PC-9 (cell line): ENCODE data around the gene CROCC2. TPM values are rescaled to one million over a fixed set of nuclear protein-coding genes. Genes with fewer than 3 reads are reported as not detected.

Experiments
- BruUV-seq: library from RNA; stranded (reverse); fragments of 400-500 nt; replicated peaks from 2 replicates; lab custom pipeline; 2021; lab: Mats Ljungman, UMichigan
- CTCF ChIA-PET: fragments of 300-600 bp; sonication (Branson Sonifier 250); formaldehyde crosslinking; loops from one replicate; lab custom pipeline; 2022; ENCODE audit warnings: antibody characterized with exemption; lab: Charles Lee
- POLR2A ChIA-PET: fragments of 300-600 bp; sonication (Branson Sonifier 250); formaldehyde crosslinking; loops from one replicate; lab custom pipeline; 2022; ENCODE audit warnings: antibody characterized with exemption; ENCODE audit not compliant: unreplicated experiment; lab: Charles Lee
- DNase-seq, 2 experiments: peaks; one replicate each; pipeline versions ENCODE4 v3.0.0 to v3.0.0-alpha.2; 2015 to 2022; ENCODE audit warnings: mixed read lengths in 1 of 2
- H2AFZ ChIP-seq: fragments of 200-600 bp; sonication (generic); 2 replicates; pipeline ENCODE4 v1.8.1; 2017; ENCODE audit warnings: antibody characterized with exemption
- H3F3A ChIP-seq: fragments of 200-600 bp; sonication (generic); 2 replicates; pipeline ENCODE4 v1.8.1; 2017; ENCODE audit warnings: antibody characterized with exemption, mild to moderate bottlenecking, low read depth; ENCODE audit not compliant: insufficient read depth
- H3K27ac ChIP-seq: fragments of 200-600 bp; sonication (generic); 2 replicates; pipeline ENCODE4 v1.6.1; 2016; ENCODE audit warnings: mixed run types
- H3K27me3 ChIP-seq: fragments of 200-600 bp; sonication (generic); 2 replicates; pipeline ENCODE4 v1.6.1; 2016; ENCODE audit warnings: low read depth, mixed run types; ENCODE audit not compliant: insufficient read depth
- H3K36me3 ChIP-seq: fragments of 200-600 bp; sonication (generic); 2 replicates; pipeline ENCODE4 v1.6.1; 2016; ENCODE audit warnings: low read depth, mixed run types
- H3K4me1 ChIP-seq: fragments of 200-600 bp; sonication (generic); replicated peaks from 2 replicates; pipeline ENCODE4 v1.6.1; 2016; ENCODE audit warnings: mixed run types; ENCODE audit not compliant: insufficient read depth
- H3K4me2 ChIP-seq: fragments of 200-600 bp; sonication (generic); 2 replicates; pipeline ENCODE4 v1.6.1; 2017; ENCODE audit warnings: mixed run types
- H3K4me3 ChIP-seq: fragments of 200-600 bp; sonication (generic); 2 replicates; pipeline ENCODE4 v1.6.1; 2016; ENCODE audit warnings: mixed run types
- H3K79me2 ChIP-seq: fragments of 200-600 bp; sonication (generic); 2 replicates; pipeline ENCODE4 v1.6.1; 2017; ENCODE audit warnings: low read depth, mixed run types
- H3K9me2 ChIP-seq: fragments of 200-600 bp; sonication (generic); 2 replicates; pipeline ENCODE4 v1.8.1; 2017; ENCODE audit warnings: mild to moderate bottlenecking; ENCODE audit not compliant: insufficient read depth
- H3K9me3 ChIP-seq: fragments of 200-600 bp; sonication (generic); 2 replicates; pipeline ENCODE4 v1.8.1; 2016; ENCODE audit warnings: low read depth; ENCODE audit not compliant: insufficient read depth
- H4K20me1 ChIP-seq: fragments of 200-600 bp; sonication (generic); 2 replicates; pipeline ENCODE4 v1.8.1; 2017; ENCODE audit not compliant: insufficient read depth
- CTCF ChIP-seq: fragments of 200-600 bp; sonication (generic); conservative IDR thresholded peaks from 2 replicates; pipeline ENCODE4 v1.6.1; 2017; ENCODE audit warnings: mixed run types, antibody characterized with exemption, mild to moderate bottlenecking, moderate library complexity
- EZH2 ChIP-seq: fragments of 200-600 bp; sonication (generic); IDR thresholded peaks from 2 replicates; pipeline ENCODE4 v1.8.0; 2017; ENCODE audit warnings: antibody characterized with exemption, low read depth
- intact Hi-C: fragments of 100-400 bp; cut with micrococcal nuclease; formaldehyde crosslinking; loops from one replicate; pipeline ENCODE4 v1.10.0; 2022; ENCODE audit not compliant: unreplicated experiment
- total RNA-seq: library from RNA; stranded (reverse); gene quantifications from 2 replicates; pipeline ENCODE4 v1.2.3, GENCODE V29; 2021

The CROCC2 gene
- total RNA-seq, 1 experiment from 2014 or later = not detected

GRCh38 chr2:240864475-240864874 is 41.7 kb upstream of the CROCC2 start:
- POLR2A ChIA-PET = no interaction called here

GRCh38 chr2:240865391-240865790 is 40.7 kb upstream of the CROCC2 start:
- no peaks in the 10 kb centered on the region for H3K27me3 ChIP-seq
- H3K9me2 ChIP-seq = no peaks in the 10 kb centered on the region
- H3K79me2 ChIP-seq = no peaks in the 10 kb centered on the region
- peaks cover 8% of the 10 kb centered on the region for H3F3A ChIP-seq
- no peak overlapping the region for H3K27ac ChIP-seq
- no peaks in the 10 kb centered on the region for H4K20me1 ChIP-seq
- H3K4me2 ChIP-seq = no peak overlapping the region
- no peaks in the 10 kb centered on the region for H3K36me3 ChIP-seq
- peaks cover 14% of the 10 kb centered on the region for H3K4me1 ChIP-seq
- H3K9me3 ChIP-seq = no peaks in the 10 kb centered on the region
- no TSS peak for BruUV-seq
- H3K4me3 ChIP-seq = no peak overlapping the region
- no peak for DNase-seq
- ChIA-PET CTCF (no interaction called here), POLR2A (interaction anchor here (0.7 kb wide), 1 partner anchor 26 kb away, joined by 4 read pairs; no protein-coding TSS in a partner anchor)
- intact Hi-C loops = no loop called here
- H2AFZ ChIP-seq = no peak overlapping the region
- no peak for TF ChIP-seq CTCF
- TF ChIP-seq EZH2 = no peak

More at GRCh38 chr2:240864475-240864874, 41.7 kb upstream of the CROCC2 start:
- H3K4me2 ChIP-seq = no peak overlapping the region
- H2AFZ ChIP-seq = no peak overlapping the region
- peaks cover 14% of the 10 kb centered on the region for H3K4me1 ChIP-seq
- no peaks in the 10 kb centered on the region for H3K9me2 ChIP-seq
- peaks cover 8% of the 10 kb centered on the region for H3F3A ChIP-seq
- no TSS peak for BruUV-seq
- no peaks in the 10 kb centered on the region for H3K79me2 ChIP-seq
- intact Hi-C loops = no loop called here
- H3K27ac ChIP-seq = no peak overlapping the region
- H3K36me3 ChIP-seq = no peaks in the 10 kb centered on the region
- H3K27me3 ChIP-seq = no peaks in the 10 kb centered on the region
- H4K20me1 ChIP-seq = no peaks in the 10 kb centered on the region
- no peaks in the 10 kb centered on the region for H3K9me3 ChIP-seq
- CTCF ChIA-PET = no interaction called here
- H3K4me3 ChIP-seq = no peak overlapping the region
- TF ChIP-seq EZH2 = no peak
- no peak for TF ChIP-seq CTCF
- DNase-seq = no peak

GRCh38 chr2:240868286-240869108 is 37.6 kb upstream of the CROCC2 start, which contains the start of gene AGXT:
Gene AGXT, plus strand, starts transcription at chr2:240868824. Its CDS starts 42 bp downstream, at chr2:240868866.
- intact Hi-C loops = no loop called here
- ChIA-PET CTCF (no interaction called here), POLR2A (no interaction called here)
- H4K20me1 ChIP-seq = no peaks in the 10 kb centered on the region
- peaks cover 5% of the 10 kb centered on the region; the same call in 1 of the 2 replicates for H3F3A ChIP-seq
- H3K4me3 ChIP-seq = no peak within 1 kb of the TSS
- H3K79me2 ChIP-seq = no peaks in the 10 kb centered on the region
- H3K27ac ChIP-seq = no peak within 1 kb of the TSS
- BruUV-seq = no TSS peak
- H3K9me3 ChIP-seq = no peaks in the 10 kb centered on the region
- no peak within 1 kb of the TSS for H2AFZ ChIP-seq
- no peaks in the 10 kb centered on the region for H3K9me2 ChIP-seq
- peak in 1 of 2 experiments; percentile 76 for DNase-seq
- peaks cover 14% of the 10 kb centered on the region for H3K4me1 ChIP-seq
- no peaks in the 10 kb centered on the region for H3K36me3 ChIP-seq
- no peaks in the 10 kb centered on the region for H3K27me3 ChIP-seq
- TF ChIP-seq EZH2 (no peak), CTCF (no peak)
- H3K4me2 ChIP-seq = peak within 1 kb of the TSS; percentile 66
